Aorta (tissue), 5 donors: Measurements from ENCODE around the gene ADSS1. TPM values are rescaled to one million over a fixed set of nuclear protein-coding genes. Genes with fewer than 3 reads are reported as not detected.
A peak's percentile ranks its signal among the peaks of the same experiment; 100 is the strongest.

Experiments used
- ATAC-seq: fragments of 200-7000 bp; cut with Tn5 transposase; one replicate; pipeline ENCODE4 v1.9.1; 2022; ENCODE audit warnings: moderate library complexity; ENCODE audit not compliant: low FRiP score
- DNase-seq, 2 donors: peaks; one replicate each; pipeline ENCODE4 v3.0.0-alpha.2; 2020
- H3K27ac ChIP-seq, 2 donors: one replicate each; pipeline ENCODE4 v1.5.1; 2013; ENCODE audit warnings: low read length in 2 of 2, mild to moderate bottlenecking in 2 of 2, moderate library complexity in 2 of 2, control low read depth in 1 of 2, inconsistent platforms in 1 of 2, low read depth in 1 of 2
- H3K27me3 ChIP-seq, 2 donors: one replicate each; pipeline ENCODE4 v1.6.1; 2013; ENCODE audit warnings: control low read depth in 1 of 2, low read length in 1 of 2, mild to moderate bottlenecking in 1 of 2, moderate library complexity in 1 of 2; ENCODE audit not compliant: insufficient read depth in 2 of 2, control insufficient read depth in 1 of 2
- H3K36me3 ChIP-seq, 2 donors: one replicate each; pipeline ENCODE4 v1.6.1; 2013; ENCODE audit warnings: control low read depth in 1 of 2, low read length in 1 of 2, mild to moderate bottlenecking in 1 of 2; ENCODE audit not compliant: insufficient read depth in 2 of 2, control insufficient read depth in 1 of 2
- H3K4me1 ChIP-seq, 2 donors: one replicate each; pipeline ENCODE4 v1.6.1; 2013; ENCODE audit warnings: low read length in 2 of 2, control low read depth in 1 of 2, mild to moderate bottlenecking in 1 of 2, moderate library complexity in 1 of 2; ENCODE audit not compliant: insufficient read depth in 2 of 2, control insufficient read depth in 1 of 2
- H3K4me3 ChIP-seq, 2 donors: one replicate each; pipeline ENCODE4 v1.5.1; 2013; ENCODE audit warnings: low read length in 2 of 2, control low read depth in 1 of 2, mild to moderate bottlenecking in 1 of 2
- H3K9me3 ChIP-seq: one replicate; pipeline ENCODE4 v1.6.1; 2013; ENCODE audit warnings: mild to moderate bottlenecking, low read length; ENCODE audit not compliant: control insufficient read depth
- WGBS, 2 donors: extraction: QIAGEN DNeasy Blood & Tissue Kit; methylation state at CpG; one replicate each; pipeline ENCODE4 v1.1.7; 2013; 5-methylcytosine and 5-hydroxymethylcytosine counted together
- intact Hi-C, 2 donors: fragments of 100-400 bp; cut with DNase I; formaldehyde crosslinking; loops; one replicate each; pipeline versions ENCODE4 v1.14.2 to v1.15.0; 2022
- polyA plus RNA-seq, 2 donors: library from polyadenylated mRNA; stranded (reverse); fragments of 200-250 nt; gene quantifications; one replicate each; pipeline ENCODE4 v1.2.3, GENCODE V29; 2013
- total RNA-seq, 2 donors: library from RNA; stranded (reverse); fragmentation: NEBNext Ultra II Directional; extraction: Animal tissue kit (Norgen Biotek cat#: 25700); gene quantifications; one replicate each; pipeline ENCODE4 v1.2.1, GENCODE V29; 2021
- donor health status: healthy with polysubstance abuse.
- donor health status: Bipolar disorder and iron deficiency.
- donor health status: DM: no; HTN: no; CAD: no.
- donor health status: DM: no; HTN: no; CAD: no.
- donor health status: DM: yes; HTN: yes; CAD: no.

Gene ADSS1
- total and polyA plus RNA-seq, 4 donors = 25.0 to 80.2 (median 54.0) TPM

DNA sequence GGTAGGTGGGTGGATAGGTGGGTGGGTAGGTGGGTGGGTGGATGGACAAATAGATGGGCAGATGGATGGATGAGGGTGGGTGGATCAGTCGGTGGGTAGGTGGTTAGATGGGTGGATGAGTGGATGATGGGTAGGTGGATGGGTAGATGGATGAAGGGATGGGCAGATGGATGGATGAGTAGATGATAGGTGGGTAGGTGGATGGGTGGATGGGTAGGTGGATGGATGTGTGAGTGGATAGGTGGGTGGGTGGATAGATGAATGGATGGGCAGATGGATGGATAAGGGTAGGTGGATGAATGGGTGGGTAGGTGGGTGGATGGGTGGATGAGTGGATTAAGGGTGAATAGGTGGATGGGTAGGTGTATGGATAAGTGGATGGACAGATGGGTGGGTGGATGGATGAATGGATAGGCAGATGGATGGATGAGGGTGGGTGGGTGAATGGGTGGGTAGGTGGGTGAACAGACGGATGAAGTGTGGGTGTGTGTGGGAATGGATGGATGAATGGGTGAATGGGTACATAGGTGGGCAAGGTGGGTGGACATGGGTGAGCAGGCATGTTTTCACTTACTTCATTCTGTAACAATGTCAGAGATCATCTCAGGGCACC lies 37.9 kb upstream of the ADSS1 start:
- Histone ChIP-seq H3K4me3 (no peak overlapping the region), H3K27ac (no peak overlapping the region), H3K36me3 (no peaks in the 10 kb centered on the region), H3K27me3 (no peaks in the 10 kb centered on the region), H3K9me3 (no peaks in the 10 kb centered on the region), H3K4me1 (no peaks in the 10 kb centered on the region)
- WGBS, 2 donors = 97 to 98% methylated on average over 2 of the region's 2 CpGs
- ATAC-seq (no peak), DNase-seq (no peak)
- intact Hi-C loops = loop anchor here in 1 of 2 donors (5.0 kb wide), 2 partner anchors 36 to 616 kb away; partner anchors contain the start of genes ADSS1 and BRF1

DNA sequence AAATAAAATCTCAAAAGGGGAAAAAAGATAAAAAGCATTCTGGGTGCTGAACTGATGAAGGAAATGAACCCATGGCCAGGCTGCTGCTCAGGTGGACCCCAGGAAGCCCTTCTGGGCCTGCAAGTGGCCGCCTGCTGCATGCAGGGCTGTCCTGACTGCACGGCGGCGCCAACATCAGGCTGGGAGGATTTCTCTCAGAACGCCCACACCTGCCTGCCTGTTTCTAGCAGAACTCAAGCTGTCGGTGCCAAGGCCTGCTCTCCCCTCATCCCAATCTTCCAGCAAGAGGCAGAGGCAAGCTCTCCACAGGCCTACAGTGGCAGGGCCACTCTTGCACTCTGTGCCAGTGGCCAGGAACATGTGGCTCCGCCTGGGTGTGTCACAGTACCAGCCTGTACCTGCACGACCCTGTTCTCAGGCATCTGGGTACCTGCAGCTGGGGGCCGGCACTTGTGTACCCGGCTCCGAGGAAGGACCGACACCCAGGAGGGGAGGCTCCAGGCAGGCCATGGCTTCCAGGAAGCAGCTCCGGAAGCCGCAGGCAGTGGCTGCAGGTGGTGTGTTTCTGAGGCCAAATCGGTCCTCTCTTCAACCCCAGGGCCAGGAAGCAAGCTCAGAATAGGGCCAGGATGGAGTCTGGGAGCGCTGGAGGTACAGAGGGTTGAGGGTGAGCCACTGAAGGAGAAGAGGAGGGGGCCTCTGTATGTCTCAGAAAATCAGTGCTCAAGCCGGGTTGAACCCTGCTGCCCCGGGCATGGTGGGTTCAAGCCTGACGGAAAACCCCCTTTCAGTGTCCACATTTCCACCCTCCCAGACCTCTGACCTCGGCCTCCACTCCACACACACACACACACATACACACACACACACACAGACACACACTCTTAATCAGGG lies 37.2 kb upstream of the ADSS1 start:
- H3K36me3 ChIP-seq = no peaks in the 10 kb centered on the region
- intact Hi-C loops = loop anchor here in 1 of 2 donors (5.0 kb wide), 2 partner anchors 35 to 615 kb away; partner anchors contain the start of genes ADSS1 and BRF1
- no peaks in the 10 kb centered on the region for H3K9me3 ChIP-seq
- no peak for ATAC-seq
- H3K4me1 ChIP-seq = no peaks in the 10 kb centered on the region
- H3K4me3 ChIP-seq = no peak overlapping the region
- H3K27me3 ChIP-seq = no peaks in the 10 kb centered on the region
- WGBS, 2 donors = 89 to 90% methylated on average over 19 to 20 of the region's 20 CpGs
- peak in 1 of 2 donors; percentile 40 for DNase-seq
- peak overlapping the region in 1 of 2 donors; percentile 43 for H3K27ac ChIP-seq

- Histone ChIP-seq H3K36me3 (no peaks in the 10 kb centered on the region), H3K4me1 (no peaks in the 10 kb centered on the region), H3K4me3 (no peak overlapping the region), H3K27ac (peak overlapping the region in 1 of 2 donors; percentile 43), H3K27me3 (no peaks in the 10 kb centered on the region), H3K9me3 (no peaks in the 10 kb centered on the region)
- WGBS, 2 donors = 26% methylated on average over 30 to 31 of the region's 31 CpGs
- ATAC-seq = peak; percentile 66
- DNase-seq = peak; percentile 88 to 90
- intact Hi-C loops = loop anchor here in 1 of 2 donors (5.0 kb wide), 2 partner anchors 34 to 614 kb away; partner anchors contain the start of genes ADSS1 and BRF1
Measured at GRCh38 chr14:104687601-104688504, 36.2 kb upstream of the ADSS1 start.

DNA sequence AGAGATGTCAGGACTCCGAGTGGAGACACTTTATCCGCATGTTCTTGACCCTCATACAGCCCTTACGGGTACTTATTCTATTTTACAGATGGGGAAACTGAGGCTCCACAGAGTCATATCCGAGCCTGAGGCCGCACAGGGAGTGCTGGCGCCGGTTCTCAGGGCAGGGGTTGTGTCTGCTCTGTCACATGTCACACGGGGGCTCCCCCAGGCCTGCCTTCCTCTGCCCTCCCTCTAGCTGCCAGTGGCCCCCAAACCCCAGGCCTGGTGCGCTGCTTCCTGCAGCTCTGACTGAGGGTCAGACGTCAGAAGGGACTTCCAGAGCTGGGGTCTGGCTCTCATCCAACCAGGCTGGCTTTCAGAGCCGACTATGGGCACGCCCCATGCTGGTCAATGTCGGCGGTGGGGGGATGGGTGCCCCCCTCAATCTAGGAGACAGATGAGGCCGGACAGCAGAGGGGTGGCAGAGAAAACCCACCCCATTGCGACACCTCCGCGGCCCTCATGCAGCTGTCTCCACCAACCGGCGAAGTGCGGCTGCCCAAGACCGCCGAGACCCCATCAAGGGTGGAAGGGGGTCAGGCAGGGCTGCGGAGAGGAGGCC lies 35.4 kb upstream of the ADSS1 start:
- peak; percentile 2 for ATAC-seq
- DNase-seq = peak in 1 of 2 donors; percentile 75
- peak overlapping the region in 1 of 2 donors; percentile 43 for H3K27ac ChIP-seq
- H3K4me1 ChIP-seq = no peaks in the 10 kb centered on the region
- 31 to 35% methylated on average over 24 of the region's 24 CpGs for WGBS, 2 donors
- H3K27me3 ChIP-seq = no peaks in the 10 kb centered on the region
- intact Hi-C loops = loop anchor here in 1 of 2 donors (5.0 kb wide), 2 partner anchors 34 to 614 kb away; partner anchors contain the start of genes ADSS1 and BRF1
- no peaks in the 10 kb centered on the region for H3K36me3 ChIP-seq
- H3K4me3 ChIP-seq = no peak overlapping the region
- H3K9me3 ChIP-seq = no peaks in the 10 kb centered on the region

DNA sequence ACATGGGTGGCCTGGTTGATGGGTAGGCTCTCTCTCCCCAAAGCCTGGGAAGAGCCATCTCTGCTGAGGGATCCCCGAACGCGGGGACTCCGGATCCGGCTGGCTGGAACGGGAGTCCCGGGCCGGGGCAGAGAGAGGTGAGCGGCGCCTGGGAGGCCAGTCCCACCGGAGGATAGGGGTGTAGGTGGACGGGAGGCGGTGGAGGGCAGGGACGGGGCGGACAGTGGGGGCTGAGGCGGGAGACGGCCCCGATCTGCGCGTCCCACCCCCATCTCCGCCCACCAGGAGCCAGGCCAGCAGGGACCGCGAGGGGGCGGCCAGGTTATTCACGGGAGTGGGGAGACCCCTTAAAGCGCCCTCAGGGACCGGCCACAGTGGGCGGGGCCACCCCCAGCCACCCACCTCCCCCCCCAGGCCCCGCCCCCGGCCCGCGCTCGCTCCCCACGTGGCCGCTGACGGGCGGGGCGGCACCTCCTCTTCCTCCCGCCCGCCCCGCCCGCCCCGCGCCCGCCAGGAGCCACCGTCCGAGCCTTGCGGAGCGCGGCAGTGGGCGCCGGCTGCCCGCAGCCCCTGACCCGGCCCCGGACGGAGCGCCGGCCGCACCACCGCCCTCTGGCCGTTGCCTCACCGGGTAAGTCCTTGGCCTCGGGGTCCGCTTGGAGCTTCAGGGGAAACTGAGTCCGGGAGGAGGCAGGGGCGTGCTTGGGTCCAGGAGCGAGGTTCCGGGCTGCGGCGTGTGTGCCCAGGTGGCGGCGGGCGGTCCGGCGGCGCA lies 34.7 kb upstream of the ADSS1 start, which contains the start of gene INF2:
INF2 (plus strand) TSS at position 510 of the 772 bp plus-strand sequence. CDS start 11,748 bp downstream, outside the sequence.
- H3K4me3 ChIP-seq = peak within 1 kb of the TSS; percentile 60 to 88
- peak; percentile 72 for ATAC-seq
- 1% methylated on average over 50 to 76 of the region's 76 CpGs for WGBS, 2 donors
- intact Hi-C loops = loop anchor here in 1 of 2 donors (5.0 kb wide), 2 partner anchors 33 to 613 kb away; partner anchors contain the start of genes ADSS1 and BRF1
- no peaks in the 10 kb centered on the region for H3K27me3 ChIP-seq
- no peaks in the 10 kb centered on the region for H3K36me3 ChIP-seq
- no peaks in the 10 kb centered on the region for H3K9me3 ChIP-seq
- DNase-seq = no peak
- no peaks in the 10 kb centered on the region for H3K4me1 ChIP-seq
- H3K27ac ChIP-seq = peak within 1 kb of the TSS in 1 of 2 donors; percentile 43

- Histone ChIP-seq H3K27me3 (no peaks in the 10 kb centered on the region), H3K36me3 (no peaks in the 10 kb centered on the region), H3K9me3 (no peaks in the 10 kb centered on the region), H3K4me1 (no peaks in the 10 kb centered on the region), H3K4me3 (peak overlapping the region; percentile 60 to 88), H3K27ac (no peak overlapping the region)
- no peak for DNase-seq
- intact Hi-C loops = loop anchor here in 1 of 2 donors (5.0 kb wide), 2 partner anchors 32 to 612 kb away; partner anchors contain the start of genes ADSS1 and BRF1
- no peak for ATAC-seq
- WGBS, 2 donors = 3 to 4% methylated on average over 38 to 50 of the region's 50 CpGs
Measured at GRCh38 chr14:104689881-104690711, 33.9 kb upstream of the ADSS1 start.
